Kidney epithelial cell (primary cell): Measurements from ENCODE around the gene ARHGEF7. TPM values are rescaled to one million over a fixed set of nuclear protein-coding genes. Genes with fewer than 3 reads are reported as not detected.

Source experiments
- DNase-seq: peaks from one replicate; pipeline ENCODE4 v3.0.0-alpha.2; 2010; ENCODE audit warnings: low read depth
- H3K27me3 ChIP-seq: 2 replicates; pipeline ENCODE4 v1.6.0; 2011; ENCODE audit warnings: low read length; ENCODE audit not compliant: control insufficient read depth, insufficient read depth
- H3K36me3 ChIP-seq: 2 replicates; pipeline ENCODE4 v1.5.1; 2011; ENCODE audit warnings: low read length; ENCODE audit not compliant: control insufficient read depth, insufficient read depth
- H3K4me3 ChIP-seq: 2 replicates; pipeline ENCODE4 v1.5.1; 2011; ENCODE audit warnings: low read depth, mild to moderate bottlenecking, control low read depth, low read length
- total RNA-seq: library from RNA; depleted of rRNA; stranded (reverse); fragments of >200 nt; gene quantifications from 2 replicates; pipeline ENCODE4 v1.2.3, GENCODE V29; 2015
- TF ChIP-seq, protein P1 (sequence below): IDR thresholded peaks from 2 replicates; pipeline ENCODE4 v1.5.1; 2011; ENCODE audit warnings: mild to moderate bottlenecking, moderate library complexity, low read length, control low read depth, inconsistent platforms; ENCODE audit not compliant: insufficient read depth, poor library complexity, severe bottlenecking

ARHGEF7 gene
- total RNA-seq, 1 donor from 2014 or later, result 32.4 TPM

DNA sequence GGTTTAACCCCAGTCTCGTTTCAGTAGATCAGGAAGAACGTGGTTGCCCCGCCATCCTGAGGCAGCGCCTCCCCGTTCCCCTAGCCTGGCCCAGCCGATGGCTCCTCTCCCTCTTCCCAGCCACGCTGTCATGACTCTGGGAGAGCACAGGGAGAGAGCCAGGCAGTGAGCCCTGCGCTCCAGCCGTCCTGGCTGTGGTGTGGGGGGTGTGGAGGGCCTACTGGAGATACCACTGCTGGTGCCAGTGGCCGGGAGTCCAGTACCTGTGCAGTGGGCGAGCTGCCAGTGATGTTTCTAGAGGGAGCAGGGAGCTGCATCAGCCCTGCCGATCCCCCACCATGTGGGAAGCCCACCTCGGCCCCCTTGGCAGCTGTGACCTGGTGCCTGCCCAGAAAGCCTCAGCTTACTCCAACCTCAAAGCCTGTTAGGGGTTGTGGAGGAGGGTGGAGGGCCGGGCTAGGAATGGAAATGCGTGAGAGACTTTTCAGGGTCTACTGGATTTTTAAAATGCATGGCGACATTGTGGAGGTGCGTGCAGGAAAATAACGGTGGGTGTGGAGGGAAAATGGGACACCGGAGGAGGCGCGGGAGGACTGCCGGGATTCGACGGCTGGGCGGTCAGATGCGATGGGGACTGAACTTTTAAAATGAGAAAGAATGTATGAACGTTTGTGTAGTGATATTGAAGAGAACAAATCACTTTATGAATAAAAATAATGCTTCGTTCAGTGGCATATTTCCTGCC is 210.2 kb downstream of the ARHGEF7 start:
- DNase-seq, result no peak
- Histone ChIP-seq H3K36me3 (no peaks in the 10 kb centered on the region), H3K4me3 (no peak overlapping the region), H3K27me3 (peaks cover 10% of the 10 kb centered on the region)
- TF ChIP-seq, protein P1, sequence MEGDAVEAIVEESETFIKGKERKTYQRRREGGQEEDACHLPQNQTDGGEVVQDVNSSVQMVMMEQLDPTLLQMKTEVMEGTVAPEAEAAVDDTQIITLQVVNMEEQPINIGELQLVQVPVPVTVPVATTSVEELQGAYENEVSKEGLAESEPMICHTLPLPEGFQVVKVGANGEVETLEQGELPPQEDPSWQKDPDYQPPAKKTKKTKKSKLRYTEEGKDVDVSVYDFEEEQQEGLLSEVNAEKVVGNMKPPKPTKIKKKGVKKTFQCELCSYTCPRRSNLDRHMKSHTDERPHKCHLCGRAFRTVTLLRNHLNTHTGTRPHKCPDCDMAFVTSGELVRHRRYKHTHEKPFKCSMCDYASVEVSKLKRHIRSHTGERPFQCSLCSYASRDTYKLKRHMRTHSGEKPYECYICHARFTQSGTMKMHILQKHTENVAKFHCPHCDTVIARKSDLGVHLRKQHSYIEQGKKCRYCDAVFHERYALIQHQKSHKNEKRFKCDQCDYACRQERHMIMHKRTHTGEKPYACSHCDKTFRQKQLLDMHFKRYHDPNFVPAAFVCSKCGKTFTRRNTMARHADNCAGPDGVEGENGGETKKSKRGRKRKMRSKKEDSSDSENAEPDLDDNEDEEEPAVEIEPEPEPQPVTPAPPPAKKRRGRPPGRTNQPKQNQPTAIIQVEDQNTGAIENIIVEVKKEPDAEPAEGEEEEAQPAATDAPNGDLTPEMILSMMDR, result no peak

GRCh38 chr13:111325941-111326620 is 211.0 kb downstream of the ARHGEF7 start:
- TF ChIP-seq, protein P1, result no peak
- Histone ChIP-seq H3K36me3 (no peaks in the 10 kb centered on the region), H3K4me3 (no peak overlapping the region), H3K27me3 (peaks cover 10% of the 10 kb centered on the region)
- no peak for DNase-seq

DNA sequence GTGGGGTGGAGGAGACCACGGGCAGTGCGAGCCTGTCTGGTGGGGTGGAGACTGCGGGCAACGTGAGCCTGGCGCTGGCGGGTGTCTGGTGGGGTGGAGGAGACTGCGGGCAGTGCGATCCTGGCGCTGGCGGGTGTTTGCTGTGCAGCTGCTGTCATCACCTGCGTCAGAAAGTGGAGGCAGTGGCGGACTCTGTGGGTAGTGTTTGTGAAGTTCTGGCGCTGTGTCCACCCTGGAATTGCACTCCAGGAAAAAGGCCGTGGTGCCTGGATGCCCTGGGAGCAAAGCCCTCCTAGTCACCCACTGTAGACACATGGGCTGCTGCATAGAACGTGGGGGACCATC is 211.5 kb downstream of the ARHGEF7 start:
- TF ChIP-seq, protein P1, result no peak
- peaks cover 10% of the 10 kb centered on the region for H3K27me3 ChIP-seq
- no peak overlapping the region for H3K4me3 ChIP-seq
- no peak for DNase-seq
- H3K36me3 ChIP-seq, result no peaks in the 10 kb centered on the region

DNA sequence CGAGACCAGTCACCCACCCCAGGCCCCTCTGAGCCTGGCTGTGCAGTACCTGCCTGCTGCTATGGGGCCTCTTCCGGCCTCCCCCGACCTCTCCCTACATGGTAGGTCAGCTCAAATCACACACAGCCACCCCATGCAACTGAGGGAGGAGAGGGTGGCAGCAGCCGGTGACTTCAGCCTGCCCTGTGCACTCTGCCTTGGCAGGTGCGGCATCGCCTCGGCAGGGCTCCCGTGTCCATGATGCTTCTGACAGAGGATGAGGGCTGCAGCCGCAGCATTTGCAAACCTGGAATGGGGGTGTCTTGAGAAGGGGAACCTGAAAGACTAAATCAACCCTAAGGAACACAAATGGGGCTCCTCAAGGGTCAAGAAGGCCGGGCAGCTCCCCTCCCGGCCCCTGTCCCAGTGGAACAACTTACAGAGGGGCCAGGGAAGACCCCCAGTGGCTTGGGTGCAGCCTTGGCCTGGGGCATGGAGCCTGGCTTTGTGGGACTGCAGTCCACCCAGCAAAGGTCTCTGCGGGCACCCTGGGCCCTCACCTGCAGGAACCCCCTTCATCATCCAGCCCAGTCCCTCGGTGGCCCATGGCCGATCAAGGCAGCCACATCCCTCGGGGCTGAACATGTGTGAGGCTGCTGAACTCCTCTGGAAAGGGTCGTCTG is 212.0 kb downstream of the ARHGEF7 start:
- TF ChIP-seq, protein P1, result no peak
- H3K36me3 ChIP-seq, result no peaks in the 10 kb centered on the region
- DNase-seq, result no peak
- H3K4me3 ChIP-seq, result no peak overlapping the region
- H3K27me3 ChIP-seq, result peaks cover 10% of the 10 kb centered on the region

- DNase-seq, result no peak
- TF ChIP-seq, protein P1, result no peak
- Histone ChIP-seq H3K36me3 (no peaks in the 10 kb centered on the region), H3K27me3 (peaks cover 10% of the 10 kb centered on the region), H3K4me3 (no peak overlapping the region)
Measured at GRCh38 chr13:111327730-111328573, 212.8 kb downstream of the ARHGEF7 start.
